HG03571 (cell line): ENCODE data around the gene SLC29A1.
"Not testable (repeated sequence)": the region's sequence is repeated elsewhere in the genome, so short reads cannot be mapped to it uniquely, and the experiment has no call there.

Experiments used
- ATAC-seq: cut with Tn5 transposase; IDR thresholded peaks from one replicate; pipeline ENCODE4 v1.9.1; 2021; ENCODE audit not compliant: unreplicated experiment

SLC29A1 gene

GRCh38 chr6:44221291-44221960 lies 2.0 kb upstream of the SLC29A1 start:
- peak; percentile 44 for ATAC-seq

GRCh38 chr6:44221961-44222335 lies 1.4 kb upstream of the SLC29A1 start:
- ATAC-seq = no peak

- no peak for ATAC-seq
Measured at GRCh38 chr6:44222486-44223318, 693 bp upstream of the SLC29A1 start.

GRCh38 chr6:44224029-44224964 lies 902 bp downstream of the SLC29A1 start:
- no peak for ATAC-seq

- ATAC-seq = no peak
Measured at GRCh38 chr6:44224965-44225305, 1.5 kb downstream of the SLC29A1 start.

GRCh38 chr6:44225579-44226325 lies 2.4 kb downstream of the SLC29A1 start:
- ATAC-seq = no peak

GRCh38 chr6:44226368-44227147 lies 3.2 kb downstream of the SLC29A1 start:
- no peak for ATAC-seq

- no peak for ATAC-seq
Measured at GRCh38 chr6:44227148-44227793, 3.9 kb downstream of the SLC29A1 start.

- ATAC-seq = no peak
Measured at GRCh38 chr6:44228031-44228430, 4.6 kb downstream of the SLC29A1 start.

GRCh38 chr6:44228433-44228832 lies 5.0 kb downstream of the SLC29A1 start:
- no peak for ATAC-seq

- no peak for ATAC-seq
Measured at GRCh38 chr6:44228836-44229235, 5.4 kb downstream of the SLC29A1 start.

GRCh38 chr6:44229376-44230033 lies 6.1 kb downstream of the SLC29A1 start:
- ATAC-seq = no peak

GRCh38 chr6:44230034-44230675 lies 6.8 kb downstream of the SLC29A1 start:
- ATAC-seq = no peak

GRCh38 chr6:44231426-44231825 lies 8.0 kb downstream of the SLC29A1 start:
- ATAC-seq = not testable (repeated sequence)

- no peak for ATAC-seq
Measured at GRCh38 chr6:44232676-44233566, 9.5 kb downstream of the SLC29A1 start.

GRCh38 chr6:44233567-44234100 lies 10.2 kb downstream of the SLC29A1 start:
- no peak for ATAC-seq
